ENCODE measurements around the gene GRK2. TPM values are rescaled to one million over a fixed set of nuclear protein-coding genes. Genes with fewer than 3 reads are reported as not detected.

GRK2 gene
- total and polyA plus RNA-seq, 9 of the 15 experiments (the other 6 are each of a cell fraction or from before 2014, with no cell fraction given): 0.24 to 95.8 (median 56.5) TPM

GRCh38 chr11:67289651-67290479 is 23.6 kb downstream of the GRK2 start (continued):
- TF ChIP-seq CREB3 (tag; conservative IDR thresholded peaks at IDR 0.05; ENCODE audit: low read depth) (no peak), PTRF (tag; IDR thresholded peaks at IDR 0.05) (no peak), ZBTB40 (IDR thresholded peaks at IDR 0.05) (peak; percentile 50; the same call in 1 of the 2 replicates), ZBTB40 (CRISPR knock-in tag; IDR thresholded peaks at IDR 0.05) (no peak), TBP (optimal IDR thresholded peaks at IDR 0.05; ENCODE audit: low read depth, low read length) (no peak), MTA1 (IDR thresholded peaks at IDR 0.05; ENCODE audit: borderline replicate concordance) (no peak), CGGBP1 (CRISPR knock-in tag; IDR thresholded peaks at IDR 0.05) (no peak), ZBTB2 (IDR thresholded peaks at IDR 0.05) (peak; percentile 43; the same call in 1 of the 2 replicates)

Data from K562 (cell line).